LoVo (cell line): ENCODE measurements around the gene TOR3A.

ENCODE experiments used
- DNase-seq: peaks from one replicate; pipeline ENCODE4 v3.0.0-alpha.2; 2016; ENCODE audit warnings: low spot score

The TOR3A gene

GRCh38 chr1:179066471-179066870 lies 15.4 kb upstream of the TOR3A start:
- no peak for DNase-seq

- DNase-seq, result no peak
Measured at GRCh38 chr1:179077396-179077795, 4.5 kb upstream of the TOR3A start.

- peak; percentile 75 for DNase-seq
Measured at GRCh38 chr1:179079113-179079761, 2.6 kb upstream of the TOR3A start.

GRCh38 chr1:179080866-179081686 lies 794 bp upstream of the TOR3A start:
- no peak for DNase-seq

GRCh38 chr1:179082333-179082998 lies 596 bp downstream of the TOR3A start:
- peak; percentile 4 for DNase-seq

- no peak for DNase-seq
Measured at GRCh38 chr1:179082999-179083335, 1.1 kb downstream of the TOR3A start.

GRCh38 chr1:179083533-179083932 lies 1.7 kb downstream of the TOR3A start:
- no peak for DNase-seq

- DNase-seq, result no peak
Measured at GRCh38 chr1:179087665-179088064, 5.8 kb downstream of the TOR3A start.

- DNase-seq, result no peak
Measured at GRCh38 chr1:179089827-179090482, 8.1 kb downstream of the TOR3A start.

- no peak for DNase-seq
Measured at GRCh38 chr1:179090522-179090921, 8.7 kb downstream of the TOR3A start.

GRCh38 chr1:179090923-179091322 lies 9.1 kb downstream of the TOR3A start:
- no peak for DNase-seq

- DNase-seq, result no peak
Measured at GRCh38 chr1:179091691-179092165, 9.9 kb downstream of the TOR3A start.

- no peak for DNase-seq
Measured at GRCh38 chr1:179092896-179093461, 11.1 kb downstream of the TOR3A start.

GRCh38 chr1:179094818-179095217 lies 12.9 kb downstream of the TOR3A start:
- no peak for DNase-seq

- DNase-seq, result no peak
Measured at GRCh38 chr1:179095377-179095776, 13.5 kb downstream of the TOR3A start.

- DNase-seq, result no peak
Measured at GRCh38 chr1:179095924-179096323, 14.1 kb downstream of the TOR3A start.

- DNase-seq, result no peak
Measured at GRCh38 chr1:179099891-179100290, 18.0 kb downstream of the TOR3A start.

- no peak for DNase-seq
Measured at GRCh38 chr1:179101566-179101965, 19.7 kb downstream of the TOR3A start.

GRCh38 chr1:179103999-179104398 lies 22.1 kb downstream of the TOR3A start:
- DNase-seq, result no peak

- no peak for DNase-seq
Measured at GRCh38 chr1:179104611-179105250, 22.9 kb downstream of the TOR3A start.

GRCh38 chr1:179105393-179105792 lies 23.5 kb downstream of the TOR3A start:
- DNase-seq, result no peak
